ENCODE data around the gene TIMP2. TPM values are rescaled to one million over a fixed set of nuclear protein-coding genes. Genes with fewer than 3 reads are reported as not detected.

The TIMP2 gene
- total RNA-seq, 4 donors from 2014 or later, result 119 to 399 (median 127) TPM

DNA sequence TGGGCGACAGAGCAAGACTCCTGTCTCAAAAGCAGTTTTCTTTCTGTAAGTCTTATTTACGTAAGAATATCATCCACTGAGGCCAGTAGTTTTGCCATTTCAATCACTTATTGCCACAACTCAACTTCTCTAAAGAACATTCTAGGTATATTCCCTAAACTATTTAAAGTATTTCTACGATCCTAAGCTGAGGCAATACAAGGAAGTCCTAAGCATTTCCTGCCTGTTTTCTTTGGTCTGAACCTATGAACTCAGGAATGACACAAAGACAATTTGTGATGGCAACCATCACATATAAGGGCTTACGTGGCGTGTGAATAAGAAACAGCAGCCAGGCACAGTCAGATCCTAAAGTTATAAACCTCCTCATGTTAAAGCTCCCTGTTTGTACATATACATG lies 98.8 kb downstream of the TIMP2 start:
- Histone ChIP-seq H3K27ac (no peak overlapping the region), H3K4me3 (no peak overlapping the region), H3K36me3 (no peaks in the 10 kb centered on the region), H3K27me3 (no peaks in the 10 kb centered on the region), H3K9me3 (no peaks in the 10 kb centered on the region), H3K4me1 (no peaks in the 10 kb centered on the region)
- DNase-seq, result no peak
- TF ChIP-seq POLR2A (IDR thresholded peaks at IDR 0.05), result no peak
- TF ChIP-seq, protein P1, sequence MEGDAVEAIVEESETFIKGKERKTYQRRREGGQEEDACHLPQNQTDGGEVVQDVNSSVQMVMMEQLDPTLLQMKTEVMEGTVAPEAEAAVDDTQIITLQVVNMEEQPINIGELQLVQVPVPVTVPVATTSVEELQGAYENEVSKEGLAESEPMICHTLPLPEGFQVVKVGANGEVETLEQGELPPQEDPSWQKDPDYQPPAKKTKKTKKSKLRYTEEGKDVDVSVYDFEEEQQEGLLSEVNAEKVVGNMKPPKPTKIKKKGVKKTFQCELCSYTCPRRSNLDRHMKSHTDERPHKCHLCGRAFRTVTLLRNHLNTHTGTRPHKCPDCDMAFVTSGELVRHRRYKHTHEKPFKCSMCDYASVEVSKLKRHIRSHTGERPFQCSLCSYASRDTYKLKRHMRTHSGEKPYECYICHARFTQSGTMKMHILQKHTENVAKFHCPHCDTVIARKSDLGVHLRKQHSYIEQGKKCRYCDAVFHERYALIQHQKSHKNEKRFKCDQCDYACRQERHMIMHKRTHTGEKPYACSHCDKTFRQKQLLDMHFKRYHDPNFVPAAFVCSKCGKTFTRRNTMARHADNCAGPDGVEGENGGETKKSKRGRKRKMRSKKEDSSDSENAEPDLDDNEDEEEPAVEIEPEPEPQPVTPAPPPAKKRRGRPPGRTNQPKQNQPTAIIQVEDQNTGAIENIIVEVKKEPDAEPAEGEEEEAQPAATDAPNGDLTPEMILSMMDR (IDR thresholded peaks at IDR 0.05), result no peak
- intact Hi-C loops (cut with DNase I; ENCODE audit: low total_unique reads), result no loop called here

DNA sequence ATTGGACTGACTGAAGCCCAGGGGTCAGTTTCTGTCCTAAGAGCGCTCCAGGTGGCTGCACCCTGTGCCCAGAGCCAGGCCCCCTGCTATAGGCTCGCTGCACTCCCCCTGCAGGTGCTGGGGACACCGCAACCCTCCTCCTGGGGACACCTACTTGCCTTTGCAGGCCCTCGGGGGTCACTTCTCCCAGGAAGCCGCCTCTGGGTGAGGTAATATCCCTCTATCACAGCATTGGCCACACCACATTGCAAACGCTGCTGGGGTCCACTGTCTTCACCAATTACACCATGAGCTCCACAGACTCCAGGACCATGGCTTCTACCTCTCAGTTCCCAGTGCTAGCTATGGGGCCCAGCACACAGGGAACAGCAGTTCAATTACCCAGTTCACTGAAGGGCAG lies 99.5 kb downstream of the TIMP2 start:
- Histone ChIP-seq H3K4me1 (no peaks in the 10 kb centered on the region), H3K27me3 (no peaks in the 10 kb centered on the region), H3K36me3 (no peaks in the 10 kb centered on the region), H3K9me3 (no peaks in the 10 kb centered on the region), H3K27ac (no peak overlapping the region), H3K4me3 (no peak overlapping the region)
- DNase-seq, result no peak
- TF ChIP-seq POLR2A (IDR thresholded peaks at IDR 0.05), result no peak
- TF ChIP-seq, protein P1 (IDR thresholded peaks at IDR 0.05), result no peak
- intact Hi-C loops (cut with DNase I; ENCODE audit: low total_unique reads), result no loop called here

DNA sequence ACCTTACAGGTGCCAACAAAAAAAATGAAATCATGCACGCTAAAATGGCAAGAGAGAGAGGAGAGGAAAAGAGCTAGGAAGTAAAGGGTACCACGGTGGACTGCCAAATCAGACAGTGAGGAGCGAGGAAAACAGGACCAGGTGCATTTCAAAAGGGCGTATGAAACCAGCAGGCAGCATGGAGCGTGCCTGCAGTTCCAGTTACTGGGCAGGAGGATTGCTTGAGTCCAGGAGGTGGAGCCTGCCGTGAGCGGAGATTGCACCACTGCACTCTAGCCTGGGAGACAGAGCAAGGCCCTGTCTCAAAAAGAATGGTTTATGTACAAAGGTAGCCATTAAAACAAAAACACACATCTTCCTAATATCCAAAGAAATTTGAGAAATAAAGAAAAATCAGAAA lies 100.9 kb downstream of the TIMP2 start:
- no peak overlapping the region for H3K4me3 ChIP-seq
- intact Hi-C loops (cut with DNase I; ENCODE audit: low total_unique reads), result no loop called here
- DNase-seq, result no peak
- H3K27me3 ChIP-seq, result no peaks in the 10 kb centered on the region
- H3K36me3 ChIP-seq, result no peaks in the 10 kb centered on the region
- TF ChIP-seq POLR2A (IDR thresholded peaks at IDR 0.05), result no peak
- TF ChIP-seq, protein P1 (IDR thresholded peaks at IDR 0.05), result no peak
- no peaks in the 10 kb centered on the region for H3K9me3 ChIP-seq
- no peak overlapping the region for H3K27ac ChIP-seq
- H3K4me1 ChIP-seq, result no peaks in the 10 kb centered on the region

DNA sequence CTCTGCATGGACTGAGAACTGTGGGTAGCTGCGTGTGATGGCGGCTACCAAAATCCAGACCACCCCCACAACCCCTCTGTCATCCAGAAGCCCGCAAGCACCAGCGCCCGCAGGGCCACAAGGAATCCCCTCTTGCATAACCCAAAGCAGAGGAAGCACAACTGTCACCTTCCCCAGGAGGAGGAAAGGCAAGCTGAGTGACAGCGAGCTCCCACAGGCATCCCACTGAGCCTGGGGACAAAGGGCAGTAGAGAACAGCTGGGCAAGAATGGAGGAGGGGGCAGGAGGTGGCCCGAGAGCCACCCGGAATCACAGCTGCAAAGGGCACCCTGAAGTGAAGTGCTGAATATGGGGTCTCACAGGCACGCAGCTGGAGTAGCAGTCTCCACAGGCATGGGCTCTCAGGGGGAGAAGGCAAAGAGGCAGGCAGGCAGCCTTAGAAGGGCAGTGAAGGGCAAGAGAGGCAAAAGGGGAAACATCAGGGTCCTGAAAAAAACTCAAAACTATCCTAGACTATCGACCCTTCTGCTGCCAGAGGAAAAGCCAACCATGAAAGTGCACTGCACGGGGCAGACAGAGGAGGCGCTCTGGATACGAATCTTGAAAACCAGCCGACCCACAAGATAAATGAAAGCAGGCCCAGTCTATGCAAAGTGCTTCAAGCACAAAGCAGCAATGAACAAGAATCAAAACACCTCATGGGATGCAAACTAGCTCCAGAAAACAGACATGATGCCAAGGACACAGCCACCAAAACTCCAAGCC lies 101.7 kb downstream of the TIMP2 start:
- H3K27ac ChIP-seq, result peak overlapping the region in 1 of 2 donors; percentile 57
- intact Hi-C loops (cut with DNase I; ENCODE audit: low total_unique reads), result no loop called here
- no peaks in the 10 kb centered on the region for H3K36me3 ChIP-seq
- no peaks in the 10 kb centered on the region for H3K27me3 ChIP-seq
- H3K4me1 ChIP-seq, result no peaks in the 10 kb centered on the region
- no peak for DNase-seq
- no peaks in the 10 kb centered on the region for H3K9me3 ChIP-seq
- TF ChIP-seq, protein P1 (IDR thresholded peaks at IDR 0.05), result no peak
- no peak for TF ChIP-seq POLR2A (IDR thresholded peaks at IDR 0.05)
- H3K4me3 ChIP-seq, result no peak overlapping the region

DNA sequence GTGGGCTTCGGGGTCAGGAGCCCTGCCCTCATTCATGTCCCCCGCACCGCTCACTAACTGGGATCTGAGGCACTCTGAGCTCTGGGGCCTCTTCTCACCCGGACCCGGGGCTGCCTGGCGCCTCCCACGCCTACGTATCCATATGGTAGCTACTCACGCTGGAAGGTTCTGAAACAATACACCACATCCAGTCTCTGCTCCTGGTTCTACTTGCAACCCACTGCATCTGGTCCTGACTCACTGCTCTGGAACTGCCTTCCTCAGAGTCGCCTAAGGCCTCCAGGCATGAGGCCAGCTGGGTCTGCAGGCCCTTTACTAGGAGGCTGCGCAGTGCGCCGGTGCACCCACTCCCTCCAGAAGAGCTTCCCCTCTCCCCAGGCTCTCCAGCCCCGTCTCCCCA lies 102.6 kb downstream of the TIMP2 start:
- no peak for TF ChIP-seq POLR2A (IDR thresholded peaks at IDR 0.05)
- TF ChIP-seq, protein P1 (IDR thresholded peaks at IDR 0.05), result no peak
- Histone ChIP-seq H3K36me3 (no peaks in the 10 kb centered on the region), H3K4me3 (no peak overlapping the region), H3K4me1 (no peaks in the 10 kb centered on the region), H3K9me3 (no peaks in the 10 kb centered on the region), H3K27ac (peak overlapping the region; percentile 47 to 57), H3K27me3 (no peaks in the 10 kb centered on the region)
- intact Hi-C loops (cut with DNase I; ENCODE audit: low total_unique reads), result no loop called here
- DNase-seq, result peak in 1 of 2 donors; percentile 61

Measured in uterus (tissue), 4 donors.